Stimulated activated CD4-positive, alpha-beta T cell treated with anti-CD3 and anti-CD28 coated beads, Interleukin-15, amount 100 ng/mL, for 1 hour (primary cell): Measurements from ENCODE around the gene RPTOR.
"Not testable (repeated sequence)": the region's sequence is repeated elsewhere in the genome, so short reads cannot be mapped to it uniquely, and the experiment has no call there.

Source experiments
- DNase-seq, 2 donors: peaks; one replicate each; pipeline ENCODE4 v3.0.0-alpha.2; 2020; ENCODE audit warnings: low read depth in 1 of 2, low spot score in 1 of 2

RPTOR gene

GRCh38 chr17:80512233-80512632 is 32.4 kb upstream of the RPTOR start:
- no peak for DNase-seq

GRCh38 chr17:80513201-80513600 is 31.4 kb upstream of the RPTOR start:
- no peak for DNase-seq

DNA sequence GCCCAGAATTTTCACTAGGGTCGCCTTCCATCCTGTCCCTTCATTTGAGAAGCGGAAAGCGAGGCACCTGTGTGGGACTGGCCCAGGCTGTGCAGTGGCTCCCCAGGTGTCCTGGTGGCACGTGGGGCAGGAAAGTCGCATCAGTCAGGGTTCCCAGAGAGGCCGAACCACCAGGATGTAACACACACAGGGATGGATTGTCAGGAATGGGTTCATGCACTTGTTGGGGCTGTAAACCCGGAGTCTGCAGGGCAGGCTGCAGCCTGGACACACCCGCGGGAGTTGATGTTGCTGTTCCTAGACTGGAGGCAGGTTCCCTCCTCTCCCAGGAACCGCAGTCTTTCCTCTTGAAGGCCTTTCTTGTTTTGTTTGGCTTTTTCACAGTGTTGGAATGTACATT is 30.7 kb upstream of the RPTOR start:
- no peak for DNase-seq

DNA sequence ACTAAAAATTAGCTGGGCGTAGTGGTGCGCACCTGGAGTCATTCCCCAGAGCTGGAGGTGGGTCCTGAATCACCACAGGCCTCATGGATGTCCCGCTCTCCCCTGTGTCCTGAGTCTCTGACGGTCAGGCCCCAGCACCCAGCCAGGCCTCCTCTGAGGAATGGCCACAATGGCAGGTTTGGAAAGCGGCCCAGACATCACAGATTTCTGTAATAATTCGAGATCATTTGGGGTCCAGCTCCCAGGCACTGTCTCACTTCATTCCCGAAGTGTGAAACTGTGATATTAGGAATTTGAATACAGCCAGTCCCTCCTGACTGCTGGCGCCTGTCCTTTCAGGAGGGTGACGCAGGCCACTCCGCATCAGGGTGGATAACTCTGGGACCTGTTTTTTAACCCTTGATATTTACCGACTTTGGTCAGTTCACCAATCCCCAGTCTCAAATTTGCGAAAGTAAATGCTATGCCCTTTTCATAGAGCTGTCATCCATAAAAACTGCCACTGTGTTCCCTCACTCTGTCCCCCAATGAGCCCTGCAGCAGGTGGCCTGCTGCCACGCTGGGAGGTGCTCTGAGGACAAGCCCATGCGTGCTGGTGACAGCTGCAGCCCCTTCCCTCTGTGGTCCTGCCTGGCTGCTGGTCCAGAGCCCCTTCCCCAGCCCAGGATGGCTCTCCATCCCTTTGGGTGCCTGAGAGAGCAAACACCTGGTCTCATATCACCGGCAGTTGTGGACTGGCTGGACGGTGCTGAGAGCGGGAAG is 28.3 kb upstream of the RPTOR start:
- DNase-seq = no peak

GRCh38 chr17:80517641-80518040 is 27.0 kb upstream of the RPTOR start:
- no peak for DNase-seq

GRCh38 chr17:80518392-80518791 is 26.2 kb upstream of the RPTOR start:
- no peak for DNase-seq

- DNase-seq = no peak
These were observed 25.4 kb upstream of the RPTOR start for GRCh38 chr17:80519091-80519781.

DNA sequence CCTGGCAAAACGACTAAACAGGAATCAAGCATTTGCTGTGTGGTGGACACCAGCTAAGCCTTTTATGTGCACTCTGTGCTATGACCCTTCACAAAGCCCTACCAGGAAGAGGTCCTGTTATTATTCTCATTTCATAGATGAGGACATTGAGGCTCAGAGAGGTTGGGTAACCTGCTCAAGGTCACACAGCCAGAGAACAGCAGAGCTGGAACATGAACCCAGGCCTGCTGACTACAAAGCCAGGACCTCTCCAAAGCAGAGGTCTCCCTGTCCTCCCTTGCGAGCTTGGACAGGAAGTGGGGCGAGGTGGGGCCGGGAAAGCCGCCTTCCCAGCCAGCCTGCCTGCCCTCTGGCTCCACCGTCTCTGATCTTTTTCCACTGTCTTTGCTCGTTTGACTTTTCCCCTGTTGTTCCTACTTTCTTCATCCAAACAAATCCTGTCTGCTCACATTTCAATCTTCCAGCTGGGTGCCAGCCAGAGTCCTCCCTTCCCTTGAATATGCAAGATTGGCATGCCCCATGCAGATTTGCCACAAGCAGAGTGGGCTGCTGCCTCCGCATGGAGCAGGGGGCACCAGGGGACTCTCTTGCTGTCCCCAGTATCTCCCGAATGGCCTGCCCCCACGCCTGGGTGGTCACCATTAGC is 23.7 kb upstream of the RPTOR start:
- DNase-seq = no peak

- DNase-seq = no peak
These were observed 21.4 kb upstream of the RPTOR start for GRCh38 chr17:80523054-80523744.

GRCh38 chr17:80523956-80524712 is 20.5 kb upstream of the RPTOR start:
- DNase-seq = no peak

GRCh38 chr17:80526116-80526910 is 18.3 kb upstream of the RPTOR start:
- no peak for DNase-seq

GRCh38 chr17:80527016-80527645 is 17.5 kb upstream of the RPTOR start:
- DNase-seq = no peak

GRCh38 chr17:80528536-80528935 is 16.1 kb upstream of the RPTOR start:
- no peak for DNase-seq

GRCh38 chr17:80529104-80529903 is 15.3 kb upstream of the RPTOR start:
- no peak for DNase-seq

DNA sequence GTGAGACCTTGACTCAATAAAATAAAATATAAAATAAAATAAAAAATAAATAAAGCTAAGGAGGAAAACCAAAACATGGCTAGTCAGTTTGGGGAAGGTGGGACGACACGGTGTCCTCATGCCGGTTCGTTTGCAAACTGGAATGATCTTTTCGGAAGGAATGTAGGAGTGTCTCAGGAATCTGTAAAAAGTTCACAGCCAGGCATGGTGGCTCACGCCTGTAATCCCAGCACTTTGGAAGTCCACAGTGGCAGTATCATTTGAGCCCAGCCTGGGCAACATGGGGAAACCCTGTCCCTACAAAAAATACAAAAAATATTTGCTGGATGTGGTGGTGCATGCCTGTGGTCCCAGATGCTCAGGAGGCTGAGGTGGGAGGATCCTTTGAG is 14.7 kb upstream of the RPTOR start:
- no peak for DNase-seq

GRCh38 chr17:80531400-80531799 is 13.2 kb upstream of the RPTOR start:
- no peak for DNase-seq

DNA sequence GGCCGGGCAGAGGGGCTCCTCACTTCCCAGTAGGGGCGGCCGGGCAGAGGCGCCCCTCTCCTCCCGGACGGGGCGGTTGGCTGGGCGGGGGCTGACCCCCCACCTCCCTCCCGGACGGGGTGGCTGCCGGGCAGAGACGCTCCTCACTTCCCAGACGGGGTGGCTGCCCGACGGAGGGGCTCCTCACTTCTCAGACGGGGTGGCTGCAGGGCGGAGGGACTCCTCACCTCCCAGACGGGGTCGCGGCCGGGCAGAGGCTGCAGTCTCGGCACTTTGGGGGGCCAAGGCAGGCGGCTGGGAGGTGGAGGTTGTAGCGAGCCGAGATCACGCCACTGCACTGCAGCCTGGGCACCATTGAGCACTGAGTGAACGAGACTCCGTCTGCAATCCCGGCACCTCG is 7.3 kb upstream of the RPTOR start:
- DNase-seq = not testable (repeated sequence)

GRCh38 chr17:80538484-80538883 is 6.2 kb upstream of the RPTOR start:
- DNase-seq = no peak
